Measurements from ENCODE around the gene IQGAP3. TPM values are rescaled to one million over a fixed set of nuclear protein-coding genes. Genes with fewer than 3 reads are reported as not detected.
A peak's percentile ranks its signal among the peaks of the same experiment; 100 is the strongest.
"Not testable (repeated sequence)": the region's sequence is repeated elsewhere in the genome, so short reads cannot be mapped to it uniquely, and the experiment has no call there.

Gene IQGAP3, protein sequence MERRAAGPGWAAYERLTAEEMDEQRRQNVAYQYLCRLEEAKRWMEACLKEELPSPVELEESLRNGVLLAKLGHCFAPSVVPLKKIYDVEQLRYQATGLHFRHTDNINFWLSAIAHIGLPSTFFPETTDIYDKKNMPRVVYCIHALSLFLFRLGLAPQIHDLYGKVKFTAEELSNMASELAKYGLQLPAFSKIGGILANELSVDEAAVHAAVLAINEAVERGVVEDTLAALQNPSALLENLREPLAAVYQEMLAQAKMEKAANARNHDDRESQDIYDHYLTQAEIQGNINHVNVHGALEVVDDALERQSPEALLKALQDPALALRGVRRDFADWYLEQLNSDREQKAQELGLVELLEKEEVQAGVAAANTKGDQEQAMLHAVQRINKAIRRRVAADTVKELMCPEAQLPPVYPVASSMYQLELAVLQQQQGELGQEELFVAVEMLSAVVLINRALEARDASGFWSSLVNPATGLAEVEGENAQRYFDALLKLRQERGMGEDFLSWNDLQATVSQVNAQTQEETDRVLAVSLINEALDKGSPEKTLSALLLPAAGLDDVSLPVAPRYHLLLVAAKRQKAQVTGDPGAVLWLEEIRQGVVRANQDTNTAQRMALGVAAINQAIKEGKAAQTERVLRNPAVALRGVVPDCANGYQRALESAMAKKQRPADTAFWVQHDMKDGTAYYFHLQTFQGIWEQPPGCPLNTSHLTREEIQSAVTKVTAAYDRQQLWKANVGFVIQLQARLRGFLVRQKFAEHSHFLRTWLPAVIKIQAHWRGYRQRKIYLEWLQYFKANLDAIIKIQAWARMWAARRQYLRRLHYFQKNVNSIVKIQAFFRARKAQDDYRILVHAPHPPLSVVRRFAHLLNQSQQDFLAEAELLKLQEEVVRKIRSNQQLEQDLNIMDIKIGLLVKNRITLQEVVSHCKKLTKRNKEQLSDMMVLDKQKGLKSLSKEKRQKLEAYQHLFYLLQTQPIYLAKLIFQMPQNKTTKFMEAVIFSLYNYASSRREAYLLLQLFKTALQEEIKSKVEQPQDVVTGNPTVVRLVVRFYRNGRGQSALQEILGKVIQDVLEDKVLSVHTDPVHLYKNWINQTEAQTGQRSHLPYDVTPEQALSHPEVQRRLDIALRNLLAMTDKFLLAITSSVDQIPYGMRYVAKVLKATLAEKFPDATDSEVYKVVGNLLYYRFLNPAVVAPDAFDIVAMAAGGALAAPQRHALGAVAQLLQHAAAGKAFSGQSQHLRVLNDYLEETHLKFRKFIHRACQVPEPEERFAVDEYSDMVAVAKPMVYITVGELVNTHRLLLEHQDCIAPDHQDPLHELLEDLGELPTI (N-terminal part only)
- total RNA-seq = 11.8 TPM

DNA sequence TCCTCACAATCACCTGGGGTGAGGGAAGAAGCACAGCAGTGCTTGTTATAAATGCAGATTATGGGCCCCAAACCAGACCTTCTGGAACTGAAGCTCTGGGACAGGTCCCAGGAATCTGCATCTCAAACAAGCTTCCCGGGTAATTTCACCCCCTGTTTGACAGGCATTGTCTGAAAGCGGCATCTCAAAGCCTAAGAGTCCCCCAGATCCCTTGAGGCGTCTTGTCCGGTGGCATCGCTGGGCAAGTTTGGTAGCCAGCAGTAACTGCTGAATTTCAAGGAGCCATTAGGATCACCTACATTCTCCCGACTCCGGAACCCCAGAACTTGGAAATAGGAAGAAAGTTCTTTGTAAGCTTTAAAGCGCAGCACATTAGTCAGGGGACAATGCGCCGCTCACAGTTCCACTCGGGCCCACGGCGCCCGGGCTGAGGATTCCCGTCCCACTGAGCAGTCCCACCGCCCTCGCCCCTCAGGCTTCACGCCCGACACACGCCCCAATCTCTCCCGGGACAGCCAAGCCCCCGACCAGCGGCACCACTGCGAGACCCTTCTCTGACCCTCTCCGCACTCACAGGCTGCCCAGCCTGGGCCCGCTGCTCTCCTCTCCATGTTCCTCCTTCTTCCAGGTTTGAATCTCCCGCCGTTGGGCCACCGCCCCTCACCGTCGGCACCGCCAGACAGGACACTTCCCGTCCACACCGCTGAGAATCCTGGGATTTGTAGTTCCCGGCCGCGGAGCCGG is at the start of gene IQGAP3:
Gene IQGAP3, minus strand, starts transcription at position 647 of the 744 bp plus-strand sequence. Its CDS starts 36 bp downstream, at position 611.
- ATAC-seq = peak; percentile 90

DNA sequence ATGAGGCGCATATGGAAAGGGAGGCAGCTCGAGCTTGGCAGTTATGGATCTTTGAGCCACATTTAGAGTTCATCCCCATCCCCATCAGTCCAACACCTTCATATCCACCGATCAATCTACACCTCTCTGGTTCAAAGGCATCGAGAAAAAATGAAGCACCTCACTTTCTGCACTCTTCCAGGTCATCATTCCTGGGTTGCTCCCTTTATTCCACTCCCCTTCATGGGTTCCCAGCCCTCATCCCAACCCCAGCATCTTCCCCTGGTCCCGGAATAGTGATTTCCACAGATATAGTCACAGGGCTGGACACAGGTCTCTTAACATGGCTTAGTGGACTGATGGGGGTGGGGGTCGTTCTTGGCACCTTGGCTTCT is 47.2 kb upstream of the IQGAP3 start:
- no peak for ATAC-seq

DNA sequence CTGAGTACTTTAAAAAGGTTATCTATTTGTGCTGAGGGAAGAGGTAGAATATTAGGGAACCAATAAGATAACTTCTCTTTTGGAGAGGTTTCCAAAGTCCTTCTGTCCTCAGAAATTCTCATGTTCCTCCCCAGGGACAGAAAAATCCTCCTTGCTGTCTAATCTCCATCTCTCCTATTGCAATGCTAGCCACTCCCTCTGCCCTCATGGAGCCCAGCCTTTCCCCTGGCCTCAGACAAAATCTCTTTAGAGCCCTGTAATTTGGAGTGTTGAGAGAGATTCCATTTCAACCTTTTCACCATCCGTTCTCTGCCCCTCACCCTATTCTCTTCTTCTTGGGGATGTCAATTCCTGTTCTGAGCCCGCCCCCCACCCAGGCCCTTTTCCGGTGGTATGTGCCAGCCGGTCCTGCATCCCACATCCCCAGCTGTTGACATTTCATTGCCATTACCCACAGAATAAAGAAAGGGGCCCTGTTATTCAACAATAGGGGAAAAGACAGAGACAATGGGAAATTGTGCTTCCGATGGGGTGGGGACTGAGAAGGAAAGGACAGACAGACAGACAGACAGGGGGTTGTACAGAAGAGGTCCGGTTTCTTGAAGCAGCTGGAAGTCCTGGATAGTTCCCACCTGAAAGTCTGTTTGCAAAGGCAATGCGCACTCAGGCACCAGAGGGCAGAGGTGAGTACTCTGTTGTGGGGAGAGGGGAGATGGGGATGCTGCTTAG is 46.7 kb upstream of the IQGAP3 start, which contains the start of gene HAPLN2:
Gene HAPLN2, plus strand, starts transcription at position 563 of the 729 bp plus-strand sequence. CDS start 4,076 bp downstream, outside the sequence.
- ATAC-seq = no peak

DNA sequence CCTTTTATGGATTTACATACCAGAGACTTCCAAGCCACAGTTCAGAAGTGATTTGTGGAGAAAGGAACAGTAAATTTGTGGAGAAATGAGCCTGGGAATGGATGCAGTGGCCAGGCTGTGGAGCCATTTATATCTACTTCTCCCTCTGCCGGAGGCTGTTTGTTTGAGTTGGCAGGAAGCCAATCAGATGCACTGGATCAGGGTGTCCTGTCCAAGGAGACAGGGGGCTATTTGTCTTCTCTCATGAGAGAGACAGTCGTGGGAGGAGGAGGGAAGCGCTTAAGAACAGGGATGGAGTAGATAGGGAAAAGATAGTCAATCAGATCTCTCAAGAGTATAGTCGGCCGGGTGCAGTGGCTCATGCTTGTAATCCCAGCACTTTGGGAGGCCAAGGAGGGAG is 44.1 kb upstream of the IQGAP3 start:
- ATAC-seq = no peak

DNA sequence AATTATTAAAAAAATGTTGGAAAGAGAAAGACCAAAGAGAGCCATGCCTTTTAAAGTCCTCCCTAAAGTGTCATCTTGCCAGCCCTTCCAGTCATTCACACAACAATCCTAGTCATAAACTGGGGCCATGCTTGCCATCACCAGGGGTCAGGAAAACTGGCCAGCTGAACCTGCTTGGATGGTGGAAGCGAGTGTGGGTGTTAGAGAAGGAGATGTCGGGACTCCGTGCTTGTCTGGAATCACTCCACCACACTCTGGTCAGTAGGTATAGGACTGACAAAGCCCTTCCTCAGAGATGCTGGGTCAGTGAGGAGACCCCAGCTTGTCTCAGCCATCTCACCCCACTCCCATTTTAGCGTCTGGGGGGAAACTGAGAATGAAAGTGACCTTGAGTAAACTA is 43.6 kb upstream of the IQGAP3 start:
- ATAC-seq = no peak

DNA sequence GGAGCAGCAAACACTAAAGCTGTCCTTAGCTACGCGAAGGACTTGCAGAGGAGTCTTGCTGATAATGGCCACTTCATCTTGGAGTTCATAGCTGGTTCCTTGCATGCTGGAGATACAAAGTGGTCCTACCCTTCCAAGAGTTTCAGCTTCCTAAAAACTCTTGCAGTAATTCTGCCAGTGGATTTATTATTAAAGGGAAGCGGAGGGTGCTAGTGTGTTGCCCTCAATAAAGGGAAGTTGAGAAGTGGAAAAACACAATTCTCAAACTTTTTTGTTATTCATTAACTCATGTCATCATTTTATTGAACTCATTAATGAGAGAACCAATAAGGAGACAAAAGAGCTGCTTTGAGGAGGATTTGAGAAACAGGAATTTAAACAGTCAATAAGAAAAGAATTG is 40.3 kb upstream of the IQGAP3 start:
- ATAC-seq = no peak

DNA sequence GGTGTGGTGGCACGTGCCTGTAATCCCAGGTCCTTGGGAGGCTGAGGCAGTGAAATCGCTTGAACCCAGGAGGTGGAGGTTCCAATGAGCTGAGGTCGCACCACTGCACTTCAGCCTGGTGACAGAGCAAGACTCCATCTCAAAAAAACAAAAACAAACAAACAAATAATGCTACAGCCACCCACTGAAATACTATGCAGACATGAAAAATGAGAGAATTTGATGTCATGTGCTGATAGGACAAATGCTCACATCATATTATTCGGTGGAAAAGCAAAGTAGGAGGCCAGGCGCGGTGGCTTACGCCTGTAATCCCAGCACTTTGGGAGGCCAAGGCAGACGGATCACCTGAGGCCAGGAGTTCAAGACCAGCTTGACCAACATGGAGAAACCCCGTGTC is 37.7 kb upstream of the IQGAP3 start:
- ATAC-seq = not testable (repeated sequence)

DNA sequence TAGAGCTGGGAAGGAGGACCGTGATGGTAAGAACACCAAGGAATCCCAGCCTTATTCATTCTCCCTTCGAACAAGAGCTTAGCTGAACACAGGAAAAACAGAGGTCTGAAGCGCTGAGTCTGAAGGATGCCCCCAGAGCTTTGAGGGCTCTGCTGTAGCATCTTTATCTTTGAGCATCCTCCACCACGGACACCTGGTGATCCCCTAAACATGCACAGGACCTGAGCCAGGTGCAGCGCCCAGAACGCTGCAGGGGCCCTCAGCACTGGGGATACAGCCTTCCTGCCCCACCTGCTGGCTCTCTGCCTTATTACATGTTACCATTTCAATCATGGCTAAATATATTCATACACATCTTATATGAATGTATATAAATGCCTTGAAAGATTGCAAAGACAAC is 36.6 kb upstream of the IQGAP3 start:
- peak; percentile 76 for ATAC-seq

DNA sequence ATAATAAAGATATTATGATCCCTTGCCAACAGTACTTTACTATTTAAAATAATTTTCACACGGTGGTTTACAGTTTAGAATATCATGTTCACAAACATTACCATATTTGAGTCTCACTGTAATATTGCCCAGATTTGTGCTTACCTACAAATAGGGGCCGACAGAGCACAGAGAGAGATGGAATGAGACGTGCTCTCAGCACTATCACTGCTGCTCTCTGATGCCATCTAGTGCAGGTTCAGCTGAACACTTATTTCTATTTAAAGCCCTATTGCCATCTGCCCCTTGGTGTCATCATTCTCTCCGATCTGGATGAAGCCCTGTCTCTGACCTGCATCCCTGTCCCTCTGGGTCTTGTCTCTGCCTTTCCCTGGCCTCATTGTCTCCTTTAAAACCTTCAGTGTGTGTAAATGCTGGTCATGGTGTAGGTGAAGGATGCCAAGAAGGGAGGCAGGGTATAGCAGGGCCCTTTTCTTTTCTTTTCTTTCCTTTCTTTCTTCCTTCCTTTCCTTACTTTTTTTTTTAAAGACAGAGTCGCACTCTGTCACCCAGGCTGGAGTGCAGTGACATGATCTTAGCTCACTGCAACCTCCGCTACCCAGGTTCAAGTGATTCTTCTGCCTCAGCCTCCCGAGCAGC is 35.8 kb upstream of the IQGAP3 start:
- peak; percentile 91 for ATAC-seq

DNA sequence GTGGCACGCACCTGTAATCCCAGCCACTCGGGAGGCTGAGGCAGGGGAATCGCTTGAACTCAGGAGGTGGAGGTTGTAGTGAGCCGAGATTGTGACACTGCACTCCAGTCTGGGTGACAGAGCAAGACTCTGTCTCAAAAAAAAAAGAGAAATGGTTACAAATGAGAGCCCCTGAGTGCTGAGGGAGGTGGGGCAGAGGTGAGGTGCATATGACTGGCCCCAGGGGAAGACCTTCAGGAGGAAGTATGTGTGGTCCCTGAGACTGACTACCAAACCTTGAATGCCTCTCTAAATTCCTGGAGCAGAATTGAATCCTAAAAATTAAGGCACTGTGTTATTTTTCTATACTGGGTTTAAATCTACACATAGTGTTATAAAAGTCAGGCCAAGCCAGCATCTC is 35.0 kb upstream of the IQGAP3 start:
- not testable (repeated sequence) for ATAC-seq

DNA sequence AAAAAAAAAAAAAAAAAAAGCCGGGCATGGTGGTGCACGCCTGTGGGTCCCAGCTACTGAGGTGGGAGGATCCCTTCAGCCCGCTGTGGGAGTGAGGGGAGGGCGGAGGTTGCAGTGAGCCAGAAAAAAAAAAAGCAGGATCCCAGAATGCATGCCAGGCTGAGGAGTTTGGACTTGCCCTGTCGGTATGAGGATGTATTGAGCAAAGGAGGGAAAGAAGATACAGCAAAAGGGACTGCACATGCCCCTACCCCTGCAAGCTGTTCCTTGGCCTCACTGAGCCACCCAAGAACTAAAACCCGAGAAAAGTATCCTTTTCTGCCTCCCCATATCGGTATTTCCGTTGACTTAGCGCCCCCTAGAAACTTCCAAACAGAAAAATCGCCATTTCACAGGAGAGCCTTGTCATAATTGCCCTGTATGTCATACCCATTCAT is 30.2 kb upstream of the IQGAP3 start:
- peak; percentile 70 for ATAC-seq

DNA sequence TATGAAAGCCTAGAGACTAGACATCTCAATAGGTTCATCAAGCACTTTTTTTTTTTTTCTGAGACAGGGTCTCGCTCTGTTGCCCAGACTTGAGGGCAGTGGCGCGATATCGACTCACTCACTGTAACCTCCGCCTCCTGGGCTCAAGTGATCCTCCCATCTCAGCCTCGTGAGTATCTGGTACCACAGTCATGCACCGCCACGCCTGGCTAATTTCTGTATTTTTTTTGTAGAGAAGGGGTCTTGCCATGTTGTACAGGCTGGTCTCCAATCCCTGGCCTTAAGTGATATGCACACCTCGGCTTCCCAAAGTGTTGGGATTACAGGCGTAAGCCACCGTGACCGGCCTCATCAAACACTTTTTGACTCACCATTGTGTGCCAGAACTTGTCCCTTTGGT is 29.5 kb upstream of the IQGAP3 start:
- peak; percentile 16 for ATAC-seq

DNA sequence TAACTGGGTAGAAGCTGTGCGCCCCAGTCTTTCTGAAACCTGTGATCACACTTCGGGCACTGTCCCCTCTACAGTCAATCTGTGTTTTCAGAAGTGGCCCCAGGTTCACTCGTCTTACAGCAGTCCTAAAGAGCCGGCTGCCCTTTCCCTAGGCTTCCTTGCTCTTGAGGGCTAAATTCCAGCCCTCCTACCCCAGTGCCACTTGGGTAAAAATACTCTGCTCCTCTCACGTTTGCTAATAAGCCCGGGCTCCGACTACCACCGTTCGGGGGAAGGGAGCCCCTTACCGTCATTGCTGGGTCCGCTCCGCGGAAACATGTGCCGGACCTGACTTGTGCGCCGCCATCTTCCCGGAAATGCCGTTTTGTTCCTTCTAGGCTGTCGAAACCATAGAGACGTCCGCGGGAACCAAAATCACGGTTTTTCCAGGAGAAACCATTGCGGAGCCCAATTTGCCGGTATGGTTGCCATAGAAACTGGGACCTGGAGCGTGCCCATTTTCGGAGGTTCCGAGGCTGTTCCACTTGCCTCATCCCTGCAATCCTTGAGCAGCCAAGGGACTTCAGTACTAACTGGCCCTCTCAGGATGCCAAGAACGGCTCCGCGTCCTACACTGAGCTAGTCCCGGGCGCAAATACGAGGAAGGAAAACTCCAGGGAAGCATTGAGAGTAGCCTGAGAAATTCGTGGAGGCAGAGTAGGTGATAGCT is 28.9 kb upstream of the IQGAP3 start, which contains the start of gene GPATCH4:
Gene GPATCH4, minus strand, starts transcription at position 358 of the 709 bp plus-strand sequence.
- peak; percentile 56 for ATAC-seq

DNA sequence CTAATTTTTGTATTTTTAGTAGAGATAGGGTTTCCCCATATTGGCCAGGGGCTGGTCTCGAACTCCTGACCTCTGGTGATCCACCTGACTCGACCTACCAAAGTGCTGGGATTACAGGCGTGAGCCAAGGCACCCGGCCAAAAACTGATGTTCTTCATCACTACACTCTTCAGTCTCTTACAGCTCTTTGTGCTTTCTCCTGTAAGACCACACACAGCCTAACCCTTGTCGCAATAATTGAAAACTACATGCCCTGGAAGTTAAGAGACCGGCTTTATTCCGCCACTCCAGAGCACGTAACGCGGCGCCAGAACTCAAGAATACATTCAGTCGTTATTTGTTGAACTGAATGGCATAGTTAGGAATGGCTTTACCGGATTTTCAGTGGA is 28.4 kb upstream of the IQGAP3 start:
- no peak for ATAC-seq

DNA sequence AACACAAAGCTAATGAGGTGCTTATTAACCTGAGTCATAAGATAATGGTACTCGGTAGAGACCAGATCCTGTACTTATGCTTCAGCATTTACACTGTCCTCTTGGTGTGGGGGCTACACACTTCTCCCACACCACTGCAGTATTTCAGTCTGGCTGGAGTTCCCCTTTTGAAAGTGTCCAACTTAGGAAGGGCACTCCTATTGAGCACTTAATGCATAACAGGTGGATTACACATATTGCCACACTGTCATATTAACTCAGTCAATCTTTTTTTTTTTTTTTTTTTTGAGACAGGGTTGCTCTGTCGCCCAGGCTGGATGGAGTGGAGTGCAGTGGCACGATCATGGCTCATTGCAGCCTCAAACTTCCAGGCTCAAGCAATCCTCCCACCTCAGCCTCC is 27.4 kb upstream of the IQGAP3 start:
- ATAC-seq = peak; percentile 40

DNA sequence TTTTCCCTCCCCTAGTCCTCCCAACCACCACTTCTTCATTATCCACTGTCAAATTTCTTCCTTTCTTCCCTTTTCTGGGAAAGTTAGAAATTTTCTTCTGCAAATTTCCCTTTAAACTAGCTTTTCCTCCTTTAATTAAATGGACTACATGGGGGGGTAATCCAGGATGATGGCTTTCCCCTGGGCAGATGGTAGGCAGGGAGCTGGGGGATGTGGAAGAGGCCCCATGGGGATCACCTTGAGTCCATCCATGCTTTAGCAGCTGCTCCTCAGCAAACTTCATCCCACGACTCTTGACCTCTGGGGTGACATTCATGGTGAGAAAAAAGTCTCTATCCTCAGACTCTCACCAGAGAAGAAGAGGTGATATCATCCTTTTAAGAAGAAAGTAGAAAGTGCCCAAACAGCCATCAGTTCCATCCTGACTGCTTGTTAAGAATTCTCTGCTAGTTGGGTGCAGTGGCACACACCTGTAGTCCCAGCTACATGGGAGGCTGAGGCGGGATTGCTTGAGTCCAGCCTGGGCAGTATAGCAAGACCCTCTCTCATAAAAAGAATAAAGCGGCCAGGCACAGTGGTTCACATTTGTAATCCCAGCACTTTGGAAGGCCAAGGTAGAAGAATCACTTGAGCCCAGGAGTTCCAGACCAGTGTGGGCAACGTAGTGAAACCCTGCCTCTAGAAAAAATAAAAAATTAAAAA is 26.5 kb upstream of the IQGAP3 start:
- ATAC-seq = no peak

DNA sequence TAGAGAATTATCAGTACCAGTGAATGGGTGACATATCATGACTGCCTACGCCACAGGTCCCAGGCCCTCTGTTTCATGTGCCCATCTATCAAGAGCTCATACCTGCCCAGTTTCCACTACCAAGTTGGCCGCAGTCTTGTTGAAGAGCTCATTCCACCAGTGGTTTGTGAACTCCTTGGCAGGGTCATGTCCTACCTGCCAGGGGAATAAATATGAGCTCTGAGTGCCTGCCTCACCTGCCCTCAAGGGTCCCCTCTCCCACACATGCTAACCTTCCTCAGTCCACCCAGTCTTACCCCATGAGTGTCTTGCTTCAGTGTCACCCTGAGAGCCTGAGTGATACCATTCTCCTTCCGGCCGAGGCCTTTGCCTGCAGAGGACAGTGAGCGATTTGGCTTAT is 25.8 kb upstream of the IQGAP3 start:
- no peak for ATAC-seq

DNA sequence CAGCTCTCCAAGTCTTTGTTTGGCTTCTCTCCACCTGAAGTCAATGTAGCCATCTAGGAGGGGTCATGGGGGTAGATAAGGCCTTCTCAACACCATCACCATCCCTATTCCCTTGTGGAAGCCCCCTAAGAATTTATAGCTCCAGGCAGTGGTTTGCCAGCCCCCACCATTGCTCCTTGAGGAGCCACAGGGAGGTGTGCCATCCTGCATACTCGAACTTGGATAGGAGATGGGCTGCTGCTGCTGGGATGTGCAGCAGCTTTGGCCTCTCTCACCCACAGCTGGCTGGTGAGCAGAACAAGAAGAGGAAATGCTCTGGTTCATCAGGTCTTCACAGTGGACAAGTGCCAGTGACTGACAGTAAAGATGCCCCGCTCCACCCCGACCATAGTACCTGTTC is 24.1 kb upstream of the IQGAP3 start:
- no peak for ATAC-seq

DNA sequence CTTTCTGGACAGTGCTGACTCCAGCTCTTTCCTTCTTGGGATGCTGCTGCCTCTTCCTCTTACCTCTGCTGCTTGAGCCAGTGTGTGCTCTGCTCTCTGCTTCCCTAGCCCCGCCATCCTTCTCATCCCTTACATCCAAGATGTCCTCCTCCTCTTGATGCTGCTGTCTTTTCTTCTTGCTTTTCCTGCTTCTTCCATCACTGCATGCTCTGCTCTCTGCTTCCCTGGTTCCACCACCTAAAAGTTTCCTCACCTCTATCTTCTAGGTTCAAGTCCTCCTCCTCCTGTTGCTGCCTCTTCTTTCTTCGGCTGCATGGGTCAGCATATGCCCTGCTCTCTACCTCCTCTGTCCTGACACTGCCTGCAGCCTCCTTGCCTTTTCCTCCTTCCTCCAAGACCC is 22.7 kb upstream of the IQGAP3 start:
- ATAC-seq = no peak
